Mucosa of descending colon (tissue), 3 donors: Measurements from ENCODE around the gene CLPSL1. TPM values are rescaled to one million over a fixed set of nuclear protein-coding genes. Genes with fewer than 3 reads are reported as not detected.

Source experiments
- ATAC-seq: fragments of 200-7000 bp; cut with Tn5 transposase; one replicate; pipeline ENCODE4 v1.9.1; 2020; ENCODE audit warnings: mild to moderate bottlenecking, moderate library complexity
- DNase-seq, 3 donors: peaks; one replicate each; pipeline ENCODE4 v3.0.0-alpha.2; 2020
- H3K36me3 ChIP-seq: fragments of 200-600 bp; one replicate; pipeline ENCODE4 v1.8.0; 2021; ENCODE audit warnings: low read depth, mild to moderate bottlenecking
- H3K4me1 ChIP-seq: fragments of 200-600 bp; one replicate; pipeline ENCODE4 v1.8.0; 2021; ENCODE audit warnings: low read depth, mild to moderate bottlenecking
- H3K4me3 ChIP-seq: fragments of 200-600 bp; one replicate; pipeline ENCODE4 v1.8.0; 2021; ENCODE audit warnings: mild to moderate bottlenecking
- H3K9me3 ChIP-seq: fragments of 200-600 bp; one replicate; pipeline ENCODE4 v1.8.0; 2021; ENCODE audit warnings: mild to moderate bottlenecking
- intact Hi-C, 2 donors: fragments of 100-400 bp; cut with DNase I in 1 of 2; cut with micrococcal nuclease in 1 of 2; formaldehyde crosslinking; loops; one replicate each; pipeline versions ENCODE4 v1.11.0 to v1.11.1; 2022; cut with DNase I, micrococcal nuclease
- total RNA-seq, 3 donors: library from RNA; stranded (reverse); fragmentation: NEBNext Ultra II Directional in 2 of 3; extraction: Animal tissue kit (Norgen Biotek cat#: 25700) in 2 of 3; gene quantifications; one replicate each; pipeline versions ENCODE4 v1.2.1 to v1.2.4, GENCODE V29; 2021 to 2023
- TF ChIP-seq, protein P1 (sequence below): fragments of 200-600 bp; IDR thresholded peaks from one replicate; pipeline ENCODE4 v1.8.0; 2022; ENCODE audit warnings: antibody characterized with exemption, mild to moderate bottlenecking
- donor health status: DM: no; HTN: no; CAD: no; lungs with moderate emphysema.
- donor health status: DM: no; HTN: no; CAD: no.
- donor health status: DM: no; HTN: yes; CAD: no.

Gene CLPSL1
- total RNA-seq, 3 donors from 2014 or later: not detected

DNA sequence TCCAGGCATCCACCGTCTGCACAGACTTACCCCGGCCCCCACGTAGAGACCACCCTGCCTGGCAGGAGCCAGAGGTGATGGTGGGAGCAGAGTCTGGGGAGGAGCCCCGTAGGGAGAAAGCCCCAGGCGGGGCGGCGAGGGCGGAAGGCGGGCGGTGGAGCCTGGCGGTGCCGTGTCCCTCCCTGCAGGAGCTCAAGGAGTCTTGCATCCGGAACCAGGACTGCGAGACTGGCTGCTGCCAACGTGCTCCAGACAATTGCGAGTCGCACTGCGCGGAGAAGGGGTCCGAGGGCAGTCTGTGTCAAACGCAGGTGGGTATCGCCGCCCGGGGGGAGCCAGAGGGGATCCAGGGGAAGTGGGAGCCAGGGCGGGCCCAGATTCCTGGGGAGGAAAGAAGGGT lies 6.0 kb downstream of the CLPSL1 start:
- H3K4me1 ChIP-seq: no peaks in the 10 kb centered on the region
- intact Hi-C loops: no loop called here
- H3K4me3 ChIP-seq: no peak overlapping the region
- no peaks in the 10 kb centered on the region for H3K36me3 ChIP-seq
- TF ChIP-seq, protein P1, sequence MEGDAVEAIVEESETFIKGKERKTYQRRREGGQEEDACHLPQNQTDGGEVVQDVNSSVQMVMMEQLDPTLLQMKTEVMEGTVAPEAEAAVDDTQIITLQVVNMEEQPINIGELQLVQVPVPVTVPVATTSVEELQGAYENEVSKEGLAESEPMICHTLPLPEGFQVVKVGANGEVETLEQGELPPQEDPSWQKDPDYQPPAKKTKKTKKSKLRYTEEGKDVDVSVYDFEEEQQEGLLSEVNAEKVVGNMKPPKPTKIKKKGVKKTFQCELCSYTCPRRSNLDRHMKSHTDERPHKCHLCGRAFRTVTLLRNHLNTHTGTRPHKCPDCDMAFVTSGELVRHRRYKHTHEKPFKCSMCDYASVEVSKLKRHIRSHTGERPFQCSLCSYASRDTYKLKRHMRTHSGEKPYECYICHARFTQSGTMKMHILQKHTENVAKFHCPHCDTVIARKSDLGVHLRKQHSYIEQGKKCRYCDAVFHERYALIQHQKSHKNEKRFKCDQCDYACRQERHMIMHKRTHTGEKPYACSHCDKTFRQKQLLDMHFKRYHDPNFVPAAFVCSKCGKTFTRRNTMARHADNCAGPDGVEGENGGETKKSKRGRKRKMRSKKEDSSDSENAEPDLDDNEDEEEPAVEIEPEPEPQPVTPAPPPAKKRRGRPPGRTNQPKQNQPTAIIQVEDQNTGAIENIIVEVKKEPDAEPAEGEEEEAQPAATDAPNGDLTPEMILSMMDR: no peak
- ATAC-seq: peak; percentile 21
- DNase-seq: no peak
- H3K9me3 ChIP-seq: no peaks in the 10 kb centered on the region

DNA sequence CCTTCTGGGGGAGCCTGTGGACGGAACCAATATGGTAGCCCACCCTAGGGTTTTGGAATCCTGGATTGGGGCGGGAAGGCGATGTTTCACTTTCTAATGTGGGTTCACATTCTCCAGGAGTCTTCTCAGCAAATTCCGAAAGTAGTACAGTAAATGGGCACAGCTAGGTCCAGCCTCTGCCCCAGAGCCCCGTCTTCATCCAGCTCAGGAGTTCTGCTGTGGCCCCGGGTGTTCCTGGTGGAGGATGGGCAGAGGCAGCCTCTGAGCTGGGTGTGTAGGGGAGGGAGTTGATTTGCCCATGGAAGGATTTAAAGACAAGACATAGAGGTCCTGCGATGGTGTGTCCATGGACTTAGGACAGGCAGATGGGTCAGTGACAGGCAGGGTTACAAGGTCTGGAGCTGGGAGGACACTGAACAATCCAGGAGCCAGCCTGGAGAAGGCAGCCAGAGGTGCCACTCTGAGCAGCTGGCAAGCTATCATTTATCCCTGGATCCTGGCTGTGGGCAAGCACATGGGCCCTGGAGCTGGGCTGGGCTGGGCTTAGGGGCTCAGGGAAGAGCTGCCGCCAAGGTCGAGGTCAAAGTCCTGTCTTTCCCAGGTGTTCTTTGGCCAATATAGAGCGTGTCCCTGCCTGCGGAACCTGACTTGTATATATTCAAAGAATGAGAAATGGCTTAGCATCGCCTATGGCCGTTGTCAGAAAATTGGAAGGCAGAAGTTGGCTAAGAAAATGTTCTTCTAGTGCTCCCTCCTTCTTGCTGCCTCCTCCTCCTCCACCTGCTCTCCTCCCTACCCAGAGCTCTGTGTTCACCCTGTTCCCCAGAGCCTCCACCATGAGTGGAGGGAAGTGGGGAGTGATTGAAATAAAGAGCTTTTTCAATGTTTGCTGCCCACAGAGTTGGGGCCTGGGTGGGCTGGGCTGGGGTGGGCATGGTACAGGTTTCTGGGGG lies 6.7 kb downstream of the CLPSL1 start:
- H3K4me3 ChIP-seq: no peak overlapping the region
- TF ChIP-seq, protein P1: no peak
- H3K9me3 ChIP-seq: no peaks in the 10 kb centered on the region
- intact Hi-C loops: no loop called here
- no peaks in the 10 kb centered on the region for H3K36me3 ChIP-seq
- ATAC-seq (peak; percentile 23), DNase-seq (no peak)
- H3K4me1 ChIP-seq: no peaks in the 10 kb centered on the region

DNA sequence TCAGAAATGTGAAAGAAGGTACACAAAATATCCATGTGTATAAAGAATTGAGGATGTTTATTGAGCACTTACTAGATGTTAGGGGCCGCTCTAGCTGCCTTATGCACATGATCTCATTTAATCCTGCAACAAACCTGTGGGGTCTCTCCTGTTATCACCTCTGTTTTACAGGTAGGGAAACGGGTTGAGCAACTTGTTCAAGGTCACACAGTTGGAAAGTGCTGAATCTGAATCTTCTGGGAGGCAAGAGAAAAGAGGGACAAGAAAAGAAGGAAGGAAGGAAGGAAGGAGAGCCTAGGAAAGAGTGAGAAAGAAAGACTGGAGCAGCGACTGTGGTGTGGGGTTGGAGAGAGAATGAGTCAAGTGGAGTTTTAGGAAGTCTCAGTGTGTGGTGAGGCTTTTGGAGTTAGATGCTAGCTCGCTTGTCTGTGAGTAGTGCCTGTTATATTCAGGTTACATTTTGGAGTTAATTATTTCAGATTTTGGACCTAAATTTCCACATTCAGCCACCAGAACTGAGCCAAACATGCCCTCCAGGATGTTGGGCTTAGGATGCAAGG lies 7.7 kb downstream of the CLPSL1 start:
- intact Hi-C loops: no loop called here
- DNase-seq (no peak), ATAC-seq (no peak)
- no peaks in the 10 kb centered on the region for H3K9me3 ChIP-seq
- no peaks in the 10 kb centered on the region for H3K4me1 ChIP-seq
- TF ChIP-seq, protein P1: no peak
- H3K36me3 ChIP-seq: no peaks in the 10 kb centered on the region
- H3K4me3 ChIP-seq: no peak overlapping the region

DNA sequence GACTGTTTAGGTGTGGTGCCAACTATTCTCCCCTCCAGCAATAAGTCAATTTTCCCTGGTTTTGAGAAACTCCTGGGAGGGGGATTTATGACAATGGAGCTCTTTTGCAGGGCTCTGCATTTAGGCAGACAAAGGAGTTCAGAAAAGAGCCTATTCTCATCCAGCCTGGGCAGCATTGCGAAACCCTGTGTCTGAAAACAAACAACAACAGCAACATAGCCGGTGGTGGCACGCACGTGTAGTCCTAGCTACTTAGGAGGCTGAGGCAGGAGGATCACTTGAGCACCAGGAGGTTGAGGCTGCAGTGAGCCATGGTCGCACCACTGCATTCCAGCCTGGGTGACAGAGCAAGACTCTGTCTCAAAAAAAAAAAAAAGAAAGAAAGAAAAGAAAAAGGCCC lies 9.9 kb downstream of the CLPSL1 start:
- TF ChIP-seq, protein P1: no peak
- Histone ChIP-seq H3K4me1 (no peaks in the 10 kb centered on the region), H3K36me3 (no peaks in the 10 kb centered on the region), H3K9me3 (no peaks in the 10 kb centered on the region), H3K4me3 (no peak overlapping the region)
- no peak for ATAC-seq
- intact Hi-C loops: no loop called here
- no peak for DNase-seq

DNA sequence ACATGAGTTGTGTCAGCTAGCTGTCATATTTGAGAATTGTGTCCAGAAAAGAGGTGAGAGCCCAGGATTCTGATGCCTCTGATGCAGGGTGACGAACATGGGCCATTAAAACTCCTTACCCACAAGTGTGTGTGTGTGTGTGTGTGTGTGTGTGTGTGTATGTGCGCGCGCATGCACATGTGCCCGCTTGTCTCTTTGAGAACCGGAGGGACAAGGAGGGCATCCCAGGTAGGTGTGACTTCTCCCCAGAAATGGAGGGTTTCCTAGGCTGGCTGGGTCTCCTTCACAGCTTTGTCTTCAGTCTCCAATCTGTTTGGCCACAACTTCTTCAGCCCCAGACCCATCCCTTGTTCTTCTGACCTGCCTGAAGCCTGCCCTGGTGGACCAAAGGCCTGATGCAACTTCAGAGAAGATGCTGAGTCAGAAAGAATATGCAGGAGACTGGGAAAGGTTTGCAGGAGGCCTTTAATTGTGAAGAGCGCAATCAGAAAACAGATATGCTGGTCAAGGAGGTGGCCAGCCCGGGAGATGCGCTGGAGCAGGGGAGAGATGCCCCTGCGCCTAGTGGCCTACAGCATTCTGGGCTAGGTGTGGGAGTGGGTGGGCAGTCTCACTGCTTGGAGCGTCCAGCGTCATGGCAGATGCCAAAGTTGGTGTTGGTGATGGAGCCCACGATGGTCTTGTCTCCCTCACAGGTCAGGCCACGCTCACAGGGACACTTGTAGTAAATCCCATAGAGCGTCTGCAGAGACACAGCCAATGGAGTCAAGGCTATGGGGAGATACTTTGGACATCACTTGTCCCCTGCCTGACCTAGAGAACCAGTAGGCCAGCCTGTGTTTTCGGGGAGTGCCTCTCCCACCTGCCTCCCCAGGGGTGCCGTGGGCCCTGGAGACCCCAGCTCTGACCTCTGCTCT lies 14.0 kb downstream of the CLPSL1 start:
- Histone ChIP-seq H3K4me3 (no peak overlapping the region), H3K36me3 (no peaks in the 10 kb centered on the region), H3K9me3 (no peaks in the 10 kb centered on the region), H3K4me1 (no peaks in the 10 kb centered on the region)
- TF ChIP-seq, protein P1: no peak
- ATAC-seq (no peak), DNase-seq (no peak)
- intact Hi-C loops: no loop called here
